ENCODE results near the gene ARID1B. TPM values are rescaled to one million over a fixed set of nuclear protein-coding genes. Genes with fewer than 3 reads are reported as not detected.
A peak's percentile ranks its signal among the peaks of the same experiment; 100 is the strongest.

Gene ARID1B
- total and polyA plus RNA-seq, 2 of the 13 experiments (the other 11 are each of a cell fraction or from before 2014, with no cell fraction given), result 20.1 to 32.6 TPM

DNA sequence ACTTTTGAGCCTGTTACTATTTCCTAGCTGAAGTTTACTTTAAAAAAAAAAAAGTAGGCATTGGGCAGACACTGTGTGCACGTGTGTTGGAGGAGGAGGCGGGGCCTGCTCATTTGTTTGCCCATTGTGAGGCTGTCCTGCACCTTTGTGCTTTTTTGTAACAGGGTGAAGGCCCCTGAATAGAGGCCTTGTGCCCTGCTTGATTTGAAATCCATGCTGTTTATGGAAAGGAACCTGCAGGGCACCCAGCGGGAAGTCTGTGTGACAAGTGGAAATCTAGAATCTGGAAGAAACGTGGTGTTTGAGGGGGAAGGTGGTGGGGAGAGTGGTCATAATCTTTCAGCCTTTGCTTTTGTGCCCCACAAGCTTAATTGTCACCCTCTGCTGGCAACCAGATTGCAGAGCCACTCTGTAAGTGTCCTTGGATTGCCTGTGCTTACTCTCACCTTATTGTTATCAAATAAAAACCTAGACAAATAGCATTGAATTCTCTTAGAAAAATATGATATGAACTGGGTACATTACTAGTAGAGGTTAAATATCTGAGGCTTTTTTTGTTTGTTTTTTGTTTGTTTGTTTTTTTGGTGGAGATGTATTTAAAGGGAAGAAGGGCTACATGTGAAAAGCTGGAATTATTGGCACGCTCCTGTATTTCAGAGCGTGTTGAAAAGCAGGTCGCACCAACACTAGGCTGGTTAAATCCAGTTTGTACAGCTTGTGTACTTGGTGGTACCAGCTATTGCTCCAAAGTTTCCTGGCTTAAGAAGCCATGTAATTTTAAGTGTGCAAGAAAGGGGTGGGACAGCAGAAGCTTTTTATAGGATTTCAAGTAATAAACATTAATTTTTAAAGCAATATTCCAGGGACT lies 156.3 kb downstream of the ARID1B start (continued):
- TF ChIP-seq, protein P1, sequence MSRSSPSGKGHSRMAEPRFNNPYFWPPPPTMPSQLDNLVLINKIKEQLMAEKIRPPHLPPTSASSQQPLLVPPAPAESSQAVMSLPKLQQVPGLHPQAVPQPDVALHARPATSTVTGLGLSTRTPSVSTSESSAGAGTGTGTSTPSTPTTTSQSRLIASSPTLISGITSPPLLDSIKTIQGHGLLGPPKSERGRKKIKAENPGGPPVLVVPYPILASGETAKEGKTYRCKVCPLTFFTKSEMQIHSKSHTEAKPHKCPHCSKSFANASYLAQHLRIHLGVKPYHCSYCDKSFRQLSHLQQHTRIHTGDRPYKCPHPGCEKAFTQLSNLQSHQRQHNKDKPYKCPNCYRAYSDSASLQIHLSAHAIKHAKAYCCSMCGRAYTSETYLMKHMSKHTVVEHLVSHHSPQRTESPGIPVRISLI (CRISPR knock-in tag; IDR thresholded peaks at IDR 0.05; ENCODE audit: borderline replicate concordance), result peak; percentile 99
- TF ChIP-seq ZNF224 (CRISPR knock-in tag; IDR thresholded peaks at IDR 0.05) (no peak), SOX6 (IDR thresholded peaks at IDR 0.05) (no peak), SOX6 (CRISPR knock-in tag; IDR thresholded peaks at IDR 0.05) (peak; percentile 98), NFIC (IDR thresholded peaks at IDR 0.05; ENCODE audit: low read length) (no peak), ZNF441 (CRISPR knock-in tag; IDR thresholded peaks at IDR 0.05; ENCODE audit: borderline replicate concordance) (no peak), POGZ (CRISPR knock-in tag; IDR thresholded peaks at IDR 0.05) (peak; percentile 61; the same call in 1 of the 2 replicates), ZBTB3 (CRISPR knock-in tag; IDR thresholded peaks at IDR 0.05; ENCODE audit: borderline replicate concordance, low read depth) (no peak), ZNF589 (CRISPR knock-in tag; conservative IDR thresholded peaks at IDR 0.05) (no peak), MED1 (CRISPR knock-in tag; IDR thresholded peaks at IDR 0.05) (no peak; the same call in 1 of the 2 replicates), ZNF33B (CRISPR knock-in tag; IDR thresholded peaks at IDR 0.05) (no peak), NFATC3 (CRISPR knock-in tag; IDR thresholded peaks at IDR 0.05) (no peak), NR1H2 (CRISPR knock-in tag; IDR thresholded peaks at IDR 0.05; ENCODE audit: borderline replicate concordance, low read depth) (no peak), RELA (CRISPR knock-in tag; IDR thresholded peaks at IDR 0.05) (no peak), ZNF75D (CRISPR knock-in tag; IDR thresholded peaks at IDR 0.05; ENCODE audit: borderline replicate concordance) (no peak), IKZF4 (CRISPR knock-in tag; IDR thresholded peaks at IDR 0.05; ENCODE audit: borderline replicate concordance, low read depth, not compliant biosample characterization) (no peak), ZNF674 (CRISPR knock-in tag; IDR thresholded peaks at IDR 0.05; ENCODE audit: low read depth) (no peak)
- TF ChIP-seq, protein P2, sequence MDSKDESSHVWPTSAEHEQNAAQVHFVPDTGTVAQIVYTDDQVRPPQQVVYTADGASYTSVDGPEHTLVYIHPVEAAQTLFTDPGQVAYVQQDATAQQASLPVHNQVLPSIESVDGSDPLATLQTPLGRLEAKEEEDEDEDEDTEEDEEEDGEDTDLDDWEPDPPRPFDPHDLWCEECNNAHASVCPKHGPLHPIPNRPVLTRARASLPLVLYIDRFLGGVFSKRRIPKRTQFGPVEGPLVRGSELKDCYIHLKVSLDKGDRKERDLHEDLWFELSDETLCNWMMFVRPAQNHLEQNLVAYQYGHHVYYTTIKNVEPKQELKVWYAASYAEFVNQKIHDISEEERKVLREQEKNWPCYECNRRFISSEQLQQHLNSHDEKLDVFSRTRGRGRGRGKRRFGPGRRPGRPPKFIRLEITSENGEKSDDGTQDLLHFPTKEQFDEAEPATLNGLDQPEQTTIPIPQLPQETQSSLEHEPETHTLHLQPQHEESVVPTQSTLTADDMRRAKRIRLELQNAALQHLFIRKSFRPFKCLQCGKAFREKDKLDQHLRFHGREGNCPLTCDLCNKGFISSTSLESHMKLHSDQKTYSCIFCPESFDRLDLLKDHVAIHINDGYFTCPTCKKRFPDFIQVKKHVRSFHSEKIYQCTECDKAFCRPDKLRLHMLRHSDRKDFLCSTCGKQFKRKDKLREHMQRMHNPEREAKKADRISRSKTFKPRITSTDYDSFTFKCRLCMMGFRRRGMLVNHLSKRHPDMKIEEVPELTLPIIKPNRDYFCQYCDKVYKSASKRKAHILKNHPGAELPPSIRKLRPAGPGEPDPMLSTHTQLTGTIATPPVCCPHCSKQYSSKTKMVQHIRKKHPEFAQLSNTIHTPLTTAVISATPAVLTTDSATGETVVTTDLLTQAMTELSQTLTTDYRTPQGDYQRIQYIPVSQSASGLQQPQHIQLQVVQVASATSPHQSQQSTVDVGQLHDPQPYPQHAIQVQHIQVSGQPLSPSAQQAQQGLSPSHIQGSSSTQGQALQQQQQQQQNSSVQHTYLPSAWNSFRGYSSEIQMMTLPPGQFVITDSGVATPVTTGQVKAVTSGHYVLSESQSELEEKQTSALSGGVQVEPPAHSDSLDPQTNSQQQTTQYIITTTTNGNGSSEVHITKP (CRISPR knock-in tag; IDR thresholded peaks at IDR 0.05; ENCODE audit: low read depth), result no peak
- TF ChIP-seq, protein P3, sequence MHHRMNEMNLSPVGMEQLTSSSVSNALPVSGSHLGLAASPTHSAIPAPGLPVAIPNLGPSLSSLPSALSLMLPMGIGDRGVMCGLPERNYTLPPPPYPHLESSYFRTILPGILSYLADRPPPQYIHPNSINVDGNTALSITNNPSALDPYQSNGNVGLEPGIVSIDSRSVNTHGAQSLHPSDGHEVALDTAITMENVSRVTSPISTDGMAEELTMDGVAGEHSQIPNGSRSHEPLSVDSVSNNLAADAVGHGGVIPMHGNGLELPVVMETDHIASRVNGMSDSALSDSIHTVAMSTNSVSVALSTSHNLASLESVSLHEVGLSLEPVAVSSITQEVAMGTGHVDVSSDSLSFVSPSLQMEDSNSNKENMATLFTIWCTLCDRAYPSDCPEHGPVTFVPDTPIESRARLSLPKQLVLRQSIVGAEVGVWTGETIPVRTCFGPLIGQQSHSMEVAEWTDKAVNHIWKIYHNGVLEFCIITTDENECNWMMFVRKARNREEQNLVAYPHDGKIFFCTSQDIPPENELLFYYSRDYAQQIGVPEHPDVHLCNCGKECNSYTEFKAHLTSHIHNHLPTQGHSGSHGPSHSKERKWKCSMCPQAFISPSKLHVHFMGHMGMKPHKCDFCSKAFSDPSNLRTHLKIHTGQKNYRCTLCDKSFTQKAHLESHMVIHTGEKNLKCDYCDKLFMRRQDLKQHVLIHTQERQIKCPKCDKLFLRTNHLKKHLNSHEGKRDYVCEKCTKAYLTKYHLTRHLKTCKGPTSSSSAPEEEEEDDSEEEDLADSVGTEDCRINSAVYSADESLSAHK (CRISPR knock-in tag; IDR thresholded peaks at IDR 0.05; ENCODE audit: borderline replicate concordance), result no peak
- TF ChIP-seq, protein P4, sequence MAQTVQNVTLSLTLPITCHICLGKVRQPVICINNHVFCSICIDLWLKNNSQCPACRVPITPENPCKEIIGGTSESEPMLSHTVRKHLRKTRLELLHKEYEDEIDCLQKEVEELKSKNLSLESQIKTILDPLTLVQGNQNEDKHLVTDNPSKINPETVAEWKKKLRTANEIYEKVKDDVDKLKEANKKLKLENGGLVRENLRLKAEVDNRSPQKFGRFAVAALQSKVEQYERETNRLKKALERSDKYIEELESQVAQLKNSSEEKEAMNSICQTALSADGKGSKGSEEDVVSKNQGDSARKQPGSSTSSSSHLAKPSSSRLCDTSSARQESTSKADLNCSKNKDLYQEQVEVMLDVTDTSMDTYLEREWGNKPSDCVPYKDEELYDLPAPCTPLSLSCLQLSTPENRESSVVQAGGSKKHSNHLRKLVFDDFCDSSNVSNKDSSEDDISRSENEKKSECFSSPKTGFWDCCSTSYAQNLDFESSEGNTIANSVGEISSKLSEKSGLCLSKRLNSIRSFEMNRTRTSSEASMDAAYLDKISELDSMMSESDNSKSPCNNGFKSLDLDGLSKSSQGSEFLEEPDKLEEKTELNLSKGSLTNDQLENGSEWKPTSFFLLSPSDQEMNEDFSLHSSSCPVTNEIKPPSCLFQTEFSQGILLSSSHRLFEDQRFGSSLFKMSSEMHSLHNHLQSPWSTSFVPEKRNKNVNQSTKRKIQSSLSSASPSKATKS (CRISPR knock-in tag; IDR thresholded peaks at IDR 0.05), result no peak
